ENCODE data around the gene SMARCA5. TPM values are rescaled to one million over a fixed set of nuclear protein-coding genes. Genes with fewer than 3 reads are reported as not detected.
A peak's percentile ranks its signal among the peaks of the same experiment; 100 is the strongest.

Gene SMARCA5
- total and polyA plus RNA-seq, 4 donors: 6.8 to 34.7 (median 12.6) TPM

- H3K36me3 ChIP-seq (ENCODE audit: control insufficient read depth in 4 of 4, insufficient read depth in 3 of 4, low read depth in 1 of 4, low read length in 3 of 4): peaks cover 0 to 7% (median 5%) of the 10 kb centered on the region in 4 donors
- DNase-seq (ENCODE audit: low spot score): no peak
- no peaks in the 10 kb centered on the region for H3K27me3 ChIP-seq (ENCODE audit: control insufficient read depth in 4 of 4, insufficient read depth in 4 of 4, low read length in 3 of 4)
- H3K9ac ChIP-seq (ENCODE audit: low read depth in 1 of 2, low read length in 2 of 2): peak overlapping the region in 1 of 2 donors; percentile 75
- H3K4me1 ChIP-seq (ENCODE audit: control insufficient read depth in 4 of 4, insufficient read depth in 4 of 4, low read length in 3 of 4): peaks cover 3 to 29% (median 11%) of the 10 kb centered on the region in 4 donors
- TF ChIP-seq, protein P1, sequence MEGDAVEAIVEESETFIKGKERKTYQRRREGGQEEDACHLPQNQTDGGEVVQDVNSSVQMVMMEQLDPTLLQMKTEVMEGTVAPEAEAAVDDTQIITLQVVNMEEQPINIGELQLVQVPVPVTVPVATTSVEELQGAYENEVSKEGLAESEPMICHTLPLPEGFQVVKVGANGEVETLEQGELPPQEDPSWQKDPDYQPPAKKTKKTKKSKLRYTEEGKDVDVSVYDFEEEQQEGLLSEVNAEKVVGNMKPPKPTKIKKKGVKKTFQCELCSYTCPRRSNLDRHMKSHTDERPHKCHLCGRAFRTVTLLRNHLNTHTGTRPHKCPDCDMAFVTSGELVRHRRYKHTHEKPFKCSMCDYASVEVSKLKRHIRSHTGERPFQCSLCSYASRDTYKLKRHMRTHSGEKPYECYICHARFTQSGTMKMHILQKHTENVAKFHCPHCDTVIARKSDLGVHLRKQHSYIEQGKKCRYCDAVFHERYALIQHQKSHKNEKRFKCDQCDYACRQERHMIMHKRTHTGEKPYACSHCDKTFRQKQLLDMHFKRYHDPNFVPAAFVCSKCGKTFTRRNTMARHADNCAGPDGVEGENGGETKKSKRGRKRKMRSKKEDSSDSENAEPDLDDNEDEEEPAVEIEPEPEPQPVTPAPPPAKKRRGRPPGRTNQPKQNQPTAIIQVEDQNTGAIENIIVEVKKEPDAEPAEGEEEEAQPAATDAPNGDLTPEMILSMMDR (IDR thresholded peaks at IDR 0.05; ENCODE audit: low read depth, low read length, missing input control): no peak
- no peak for TF ChIP-seq HNF4G (IDR thresholded peaks at IDR 0.05)
- TF ChIP-seq TAF1 (conservative IDR thresholded peaks at IDR 0.05): no peak
- TF ChIP-seq EGR1 (IDR thresholded peaks at IDR 0.05; ENCODE audit: low read depth in 2 of 2): no peak
- TF ChIP-seq, protein P2, sequence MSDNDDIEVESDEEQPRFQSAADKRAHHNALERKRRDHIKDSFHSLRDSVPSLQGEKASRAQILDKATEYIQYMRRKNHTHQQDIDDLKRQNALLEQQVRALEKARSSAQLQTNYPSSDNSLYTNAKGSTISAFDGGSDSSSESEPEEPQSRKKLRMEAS (IDR thresholded peaks at IDR 0.05): no peak
- peak in 1 of 2 donors; percentile 40 for TF ChIP-seq GABPA (IDR thresholded peaks at IDR 0.05 in 1 of 2, conservative IDR thresholded peaks at IDR 0.05 in 1 of 2)
- TF ChIP-seq REST (IDR thresholded peaks at IDR 0.05): no peak
- no peak for TF ChIP-seq FOXA1 (IDR thresholded peaks at IDR 0.05)
- TF ChIP-seq RXRA (IDR thresholded peaks at IDR 0.05): no peak
- peak in 1 of 2 donors; percentile 33 for TF ChIP-seq JUND (IDR thresholded peaks at IDR 0.05)
- no peak for TF ChIP-seq NR2F2 (IDR thresholded peaks at IDR 0.05)
- TF ChIP-seq FOXA2 (IDR thresholded peaks at IDR 0.05): no peak
- no peak for TF ChIP-seq SP1 (IDR thresholded peaks at IDR 0.05)
- no peak for TF ChIP-seq HNF4A (conservative IDR thresholded peaks at IDR 0.05)
- H3K27ac ChIP-seq (ENCODE audit: low read depth in 1 of 2, low read length in 2 of 2): peak overlapping the region; percentile 95 to 98
- WGBS: under 1% methylated on average over 18 of the region's 18 CpGs
- peak overlapping the region; percentile 86 to 97 (median 86) for H3K4me3 ChIP-seq (ENCODE audit: low read depth in 1 of 3, low read length in 3 of 3)
- H3K9me3 ChIP-seq (ENCODE audit: control insufficient read depth in 4 of 4, low read length in 3 of 4): no peaks in the 10 kb centered on the region
Observed at GRCh38 chr4:143512978-143513313, 556 bp upstream of the SMARCA5 start.

GRCh38 chr4:143514169-143514495 lies 630 bp downstream of the SMARCA5 start:
- under 1% methylated on average over 13 of the region's 13 CpGs for WGBS
- TF ChIP-seq RAD21 (IDR thresholded peaks at IDR 0.05) (no peak), ZBTB33 (IDR thresholded peaks at IDR 0.05) (no peak), NR2F2 (IDR thresholded peaks at IDR 0.05) (no peak), EGR1 (IDR thresholded peaks at IDR 0.05; ENCODE audit: low read depth in 2 of 2) (no peak), YY1 (IDR thresholded peaks at IDR 0.05) (no peak)
- TF ChIP-seq, protein P1 (IDR thresholded peaks at IDR 0.05; ENCODE audit: low read depth, low read length, missing input control): no peak
- TF ChIP-seq, protein P2 (IDR thresholded peaks at IDR 0.05): no peak
- H3K9ac ChIP-seq (ENCODE audit: low read depth in 1 of 2, low read length in 2 of 2): peak overlapping the region; percentile 87 to 98
- peaks cover 0 to 18% (median 5%) of the 10 kb centered on the region in 4 donors for H3K36me3 ChIP-seq (ENCODE audit: control insufficient read depth in 4 of 4, insufficient read depth in 3 of 4, low read depth in 1 of 4, low read length in 3 of 4)
- peak overlapping the region; percentile 95 to 98 for H3K27ac ChIP-seq (ENCODE audit: low read depth in 1 of 2, low read length in 2 of 2)
- no peaks in the 10 kb centered on the region for H3K9me3 ChIP-seq (ENCODE audit: control insufficient read depth in 4 of 4, low read length in 3 of 4)
- H3K4me1 ChIP-seq (ENCODE audit: control insufficient read depth in 4 of 4, insufficient read depth in 4 of 4, low read length in 3 of 4): peaks cover 3 to 29% (median 11%) of the 10 kb centered on the region in 4 donors
- H3K4me3 ChIP-seq (ENCODE audit: low read depth in 1 of 3, low read length in 3 of 3): peak overlapping the region; percentile 86 to 97 (median 86)
- DNase-seq (ENCODE audit: low spot score): no peak
- H3K27me3 ChIP-seq (ENCODE audit: control insufficient read depth in 4 of 4, insufficient read depth in 4 of 4, low read length in 3 of 4): no peaks in the 10 kb centered on the region

Data from liver (tissue), 9 donors.